Neural progenitor cell (in vitro differentiated cells): ENCODE data around the gene UGT1A3. TPM values are rescaled to one million over a fixed set of nuclear protein-coding genes. Genes with fewer than 3 reads are reported as not detected.

Source experiments
- DNase-seq: peaks from one replicate; pipeline ENCODE4 v3.0.0-alpha.2; 2016; ENCODE audit warnings: low spot score
- H2AFZ ChIP-seq: fragments of 200-600 bp; sonication (generic); replicated peaks from 2 replicates; pipeline ENCODE4 v1.6.1; 2016; ENCODE audit warnings: antibody characterized with exemption
- H3F3A ChIP-seq: fragments of 200-600 bp; sonication (generic); 2 replicates; pipeline ENCODE4 v1.6.1; 2016; ENCODE audit warnings: antibody characterized with exemption, low read depth
- H3K27ac ChIP-seq: fragments of 200-600 bp; sonication (generic); 2 replicates; pipeline ENCODE4 v1.5.1; 2016; ENCODE audit warnings: mild to moderate bottlenecking
- H3K27me3 ChIP-seq: fragments of 200-600 bp; sonication (generic); 2 replicates; pipeline ENCODE4 v1.6.1; 2016; ENCODE audit warnings: mild to moderate bottlenecking, moderate library complexity
- H3K36me3 ChIP-seq: fragments of 200-600 bp; sonication (generic); 2 replicates; pipeline ENCODE4 v1.5.1; 2016
- H3K4me1 ChIP-seq: fragments of 200-600 bp; sonication (generic); 2 replicates; pipeline ENCODE4 v1.6.1; 2016; ENCODE audit warnings: mixed run types
- H3K4me2 ChIP-seq: fragments of 200-600 bp; sonication (generic); 2 replicates; pipeline ENCODE4 v1.6.1; 2016
- H3K4me3 ChIP-seq: fragments of 200-600 bp; sonication (generic); 2 replicates; pipeline ENCODE4 v1.5.1; 2016
- H3K79me2 ChIP-seq: fragments of 200-600 bp; sonication (generic); 2 replicates; pipeline ENCODE4 v1.6.1; 2016; ENCODE audit warnings: low read depth
- H3K9ac ChIP-seq: fragments of 200-600 bp; sonication (generic); 2 replicates; pipeline ENCODE4 v1.6.1; 2016
- H3K9me3 ChIP-seq: fragments of 200-600 bp; sonication (generic); 2 replicates; pipeline ENCODE4 v1.5.1; 2016; ENCODE audit warnings: low read depth
- H4K20me1 ChIP-seq: fragments of 200-600 bp; sonication (generic); 2 replicates; pipeline ENCODE4 v1.6.1; 2016; ENCODE audit warnings: low read depth
- H3K27ac Mint-ChIP-seq: 3 replicates; pipeline ENCODE4 v1.8.0; 2021; ENCODE audit warnings: mixed read lengths
- H3K27me3 Mint-ChIP-seq: 2 replicates; pipeline ENCODE4 v1.8.0; 2022; ENCODE audit warnings: low read depth, mild to moderate bottlenecking, inconsistent platforms, moderate library complexity, mixed read lengths; ENCODE audit not compliant: insufficient read depth
- H3K36me3 Mint-ChIP-seq: 3 replicates; pipeline ENCODE4 v1.8.0; 2021; ENCODE audit warnings: mixed read lengths
- H3K4me1 Mint-ChIP-seq: 3 replicates; pipeline ENCODE4 v1.8.0; 2021; ENCODE audit warnings: mixed read lengths
- H3K4me3 Mint-ChIP-seq: 3 replicates; pipeline ENCODE4 v1.8.0; 2021; ENCODE audit warnings: mild to moderate bottlenecking, moderate library complexity, mixed read lengths
- H3K9me3 Mint-ChIP-seq: 3 replicates; pipeline ENCODE4 v1.8.0; 2020; ENCODE audit warnings: mixed read lengths
- CTCF ChIP-seq: fragments of 200-600 bp; sonication (generic); IDR thresholded peaks from 2 replicates; pipeline ENCODE4 v1.5.1; 2017; ENCODE audit warnings: antibody characterized with exemption, mild to moderate bottlenecking
- EZH2 ChIP-seq: fragments of 200-600 bp; sonication (generic); IDR thresholded peaks from 2 replicates; pipeline ENCODE4 v1.6.1; 2017; ENCODE audit warnings: antibody characterized with exemption, mild to moderate bottlenecking, moderate library complexity
- EZH2phosphoT487 ChIP-seq: fragments of 200-600 bp; sonication (generic); IDR thresholded peaks from 2 replicates; pipeline ENCODE4 v1.6.1; 2017; ENCODE audit warnings: antibody characterized with exemption
- total RNA-seq: library from RNA; depleted of rRNA; stranded (reverse); fragments of >200 nt; gene quantifications from 2 replicates; pipeline ENCODE4 v1.2.3, GENCODE V29; 2015; ENCODE audit warnings: low replicate concordance

Gene UGT1A3
- total RNA-seq, 1 donor from 2014 or later: not detected

DNA sequence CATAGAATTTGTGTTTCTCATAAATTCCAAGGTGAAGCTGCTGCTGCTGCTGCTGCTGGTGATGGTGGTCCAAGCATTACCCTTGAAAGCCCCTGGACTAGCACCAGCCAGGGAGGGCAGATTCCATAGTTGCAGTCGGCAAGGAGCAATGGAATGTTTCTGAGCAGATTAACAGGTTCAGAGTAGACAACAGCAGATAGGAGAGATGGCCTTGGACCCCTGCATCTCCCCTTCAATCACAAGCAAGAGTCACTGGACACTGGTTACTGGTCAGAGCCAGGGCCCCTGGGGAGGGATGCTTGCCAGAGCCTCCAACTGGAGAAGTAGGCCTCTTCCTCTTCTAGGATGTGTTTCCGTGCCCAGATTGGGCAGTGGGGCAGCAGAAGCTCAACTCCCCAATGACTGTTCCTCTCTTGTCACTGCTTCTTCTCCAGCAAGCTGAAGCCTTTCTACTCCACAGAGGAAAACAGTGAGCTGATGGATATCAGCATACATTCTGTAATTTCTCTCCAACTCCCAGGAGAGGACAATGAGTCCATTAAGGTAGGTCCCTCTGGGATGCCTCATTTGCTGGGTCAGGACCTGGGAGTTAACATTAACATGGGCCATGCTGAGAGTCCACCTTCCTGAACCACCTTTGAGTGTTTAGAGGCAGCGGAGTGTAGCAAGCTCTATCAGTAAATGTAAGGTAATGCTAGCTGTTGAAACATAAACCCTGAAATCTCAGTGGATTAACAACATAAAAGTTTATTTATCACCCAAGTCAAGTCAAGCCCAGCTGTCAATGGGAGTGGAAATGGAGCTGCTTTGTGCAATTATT, 84.6 kb downstream of the UGT1A3 start:
- Histone ChIP-seq H3K4me1 (no peaks in the 10 kb centered on the region), H3K27me3 (no peaks in the 10 kb centered on the region), H4K20me1 (no peaks in the 10 kb centered on the region), H3K36me3 (no peaks in the 10 kb centered on the region), H2AFZ (no peak overlapping the region), H3K4me3 (no peak overlapping the region), H3K9ac (no peak overlapping the region), H3K27ac (no peak overlapping the region), H3K79me2 (no peaks in the 10 kb centered on the region), H3K9me3 (no peaks in the 10 kb centered on the region), H3F3A (no peaks in the 10 kb centered on the region), H3K4me2 (no peak overlapping the region)
- H3K36me3 Mint-ChIP-seq: no peaks in the 10 kb centered on the region
- no peak overlapping the region for H3K27ac Mint-ChIP-seq
- H3K4me1 Mint-ChIP-seq: peaks cover 10% of the 10 kb centered on the region
- H3K27me3 Mint-ChIP-seq: peaks cover 4% of the 10 kb centered on the region
- H3K4me3 Mint-ChIP-seq: no peak overlapping the region
- DNase-seq: no peak
- no peaks in the 10 kb centered on the region for H3K9me3 Mint-ChIP-seq
- TF ChIP-seq CTCF (no peak), EZH2phosphoT487 (no peak), EZH2 (no peak)

DNA sequence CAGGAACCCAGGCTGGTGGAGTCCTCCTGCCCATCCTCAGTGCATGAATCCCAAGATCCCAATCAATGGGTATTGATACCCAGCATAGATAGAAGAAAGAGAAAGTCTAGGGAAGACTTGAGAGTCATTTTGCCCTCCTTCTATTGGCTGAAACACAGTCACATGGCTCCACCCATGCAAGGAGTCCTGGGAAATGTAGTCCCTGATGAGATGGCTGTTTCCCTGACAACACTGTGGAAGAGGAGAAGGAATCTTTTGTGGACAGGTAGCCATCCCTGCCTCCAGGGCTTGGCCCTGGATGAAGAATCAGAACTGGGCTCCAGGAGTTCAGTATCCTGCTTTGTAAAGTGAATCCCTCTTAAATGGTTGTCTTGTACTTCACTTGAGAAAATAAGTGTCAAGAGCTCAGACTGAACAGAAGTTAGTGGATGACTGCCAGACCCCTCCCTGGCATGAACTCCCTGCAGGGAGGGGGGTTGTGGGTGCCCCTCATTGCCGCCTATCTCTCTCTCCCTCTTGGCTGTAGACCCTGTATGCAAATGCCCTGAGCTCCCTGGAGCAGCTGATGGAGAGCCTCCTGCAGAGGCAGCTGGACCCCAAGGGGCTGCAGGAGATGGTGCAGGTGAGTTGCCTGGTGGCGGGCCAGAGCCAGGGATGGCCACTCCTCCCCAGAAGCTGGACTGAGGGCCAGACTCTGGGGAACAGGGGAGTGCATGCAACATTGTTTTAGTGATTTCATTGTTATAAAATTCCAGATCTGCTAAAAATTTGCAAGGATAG, 85.4 kb downstream of the UGT1A3 start:
- peaks cover 4% of the 10 kb centered on the region for H3K27me3 Mint-ChIP-seq
- no peaks in the 10 kb centered on the region for H3F3A ChIP-seq
- peak; percentile 20 for DNase-seq

DNA sequence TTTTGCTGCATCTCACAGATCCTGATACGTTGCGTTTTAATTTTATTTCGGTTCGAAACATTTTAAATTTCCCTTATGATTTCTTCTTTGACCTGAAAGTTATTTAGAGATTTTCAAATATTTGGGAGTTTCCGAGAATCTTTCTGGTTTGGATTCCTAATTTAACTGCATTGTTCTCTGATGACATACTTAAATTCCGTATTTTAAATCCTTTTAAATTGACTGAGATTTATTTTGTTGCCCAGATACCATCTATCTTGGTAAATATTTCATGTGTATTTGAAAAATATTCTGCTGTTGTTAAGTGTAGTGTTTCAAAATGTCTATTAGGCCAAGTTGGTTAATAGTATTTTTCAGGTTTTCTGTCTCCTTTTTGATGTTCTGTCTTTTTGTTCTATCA, 87.0 kb downstream of the UGT1A3 start:
- H3K4me3 Mint-ChIP-seq: no peak overlapping the region
- peaks cover 4% of the 10 kb centered on the region for H3K27me3 Mint-ChIP-seq

More for the DNA sequence above, 85.4 kb downstream of the UGT1A3 start:
- H4K20me1 ChIP-seq: no peaks in the 10 kb centered on the region
- Mint-ChIP-seq H3K4me3 (no peak overlapping the region), H3K9me3 (no peaks in the 10 kb centered on the region), H3K36me3 (no peaks in the 10 kb centered on the region), H3K27ac (no peak overlapping the region), H3K4me1 (peaks cover 10% of the 10 kb centered on the region)
- TF ChIP-seq CTCF: no peak
- TF ChIP-seq EZH2: no peak
- TF ChIP-seq EZH2phosphoT487: no peak
- H3K27ac ChIP-seq: no peak overlapping the region
- H3K4me1 ChIP-seq: no peaks in the 10 kb centered on the region
- H2AFZ ChIP-seq: no peak overlapping the region
- H3K27me3 ChIP-seq: no peaks in the 10 kb centered on the region
- H3K36me3 ChIP-seq: no peaks in the 10 kb centered on the region
- no peak overlapping the region for H3K4me2 ChIP-seq
- no peak overlapping the region for H3K9ac ChIP-seq
- no peaks in the 10 kb centered on the region for H3K9me3 ChIP-seq
- no peak overlapping the region for H3K4me3 ChIP-seq
- H3K79me2 ChIP-seq: no peaks in the 10 kb centered on the region

More for the DNA sequence above, 87.0 kb downstream of the UGT1A3 start:
- DNase-seq: no peak
- no peak overlapping the region for H3K27ac ChIP-seq
- H3K4me3 ChIP-seq: no peak overlapping the region
- H3K27me3 ChIP-seq: no peaks in the 10 kb centered on the region
- H4K20me1 ChIP-seq: no peaks in the 10 kb centered on the region
- H3K27ac Mint-ChIP-seq: no peak overlapping the region
- H3K9me3 Mint-ChIP-seq: no peaks in the 10 kb centered on the region
- no peaks in the 10 kb centered on the region for H3F3A ChIP-seq
- no peak overlapping the region for H3K4me2 ChIP-seq
- TF ChIP-seq EZH2: no peak
- TF ChIP-seq EZH2phosphoT487: no peak
- no peak for TF ChIP-seq CTCF
- H3K9ac ChIP-seq: no peak overlapping the region
- H3K9me3 ChIP-seq: no peaks in the 10 kb centered on the region
- no peaks in the 10 kb centered on the region for H3K4me1 ChIP-seq
- H2AFZ ChIP-seq: no peak overlapping the region
- H3K4me1 Mint-ChIP-seq: peaks cover 10% of the 10 kb centered on the region
- H3K36me3 Mint-ChIP-seq: no peaks in the 10 kb centered on the region
- no peaks in the 10 kb centered on the region for H3K36me3 ChIP-seq
- H3K79me2 ChIP-seq: no peaks in the 10 kb centered on the region
